HG03565 (cell line): ENCODE results near the gene CELF5.
"Not testable (repeated sequence)": the region's sequence is repeated elsewhere in the genome, so short reads cannot be mapped to it uniquely, and the experiment has no call there.

Experiments used
- ATAC-seq: cut with Tn5 transposase; IDR thresholded peaks from one replicate; pipeline ENCODE4 v1.9.1; 2021; ENCODE audit warnings: mild to moderate bottlenecking, moderate library complexity; ENCODE audit not compliant: unreplicated experiment

CELF5 gene

DNA sequence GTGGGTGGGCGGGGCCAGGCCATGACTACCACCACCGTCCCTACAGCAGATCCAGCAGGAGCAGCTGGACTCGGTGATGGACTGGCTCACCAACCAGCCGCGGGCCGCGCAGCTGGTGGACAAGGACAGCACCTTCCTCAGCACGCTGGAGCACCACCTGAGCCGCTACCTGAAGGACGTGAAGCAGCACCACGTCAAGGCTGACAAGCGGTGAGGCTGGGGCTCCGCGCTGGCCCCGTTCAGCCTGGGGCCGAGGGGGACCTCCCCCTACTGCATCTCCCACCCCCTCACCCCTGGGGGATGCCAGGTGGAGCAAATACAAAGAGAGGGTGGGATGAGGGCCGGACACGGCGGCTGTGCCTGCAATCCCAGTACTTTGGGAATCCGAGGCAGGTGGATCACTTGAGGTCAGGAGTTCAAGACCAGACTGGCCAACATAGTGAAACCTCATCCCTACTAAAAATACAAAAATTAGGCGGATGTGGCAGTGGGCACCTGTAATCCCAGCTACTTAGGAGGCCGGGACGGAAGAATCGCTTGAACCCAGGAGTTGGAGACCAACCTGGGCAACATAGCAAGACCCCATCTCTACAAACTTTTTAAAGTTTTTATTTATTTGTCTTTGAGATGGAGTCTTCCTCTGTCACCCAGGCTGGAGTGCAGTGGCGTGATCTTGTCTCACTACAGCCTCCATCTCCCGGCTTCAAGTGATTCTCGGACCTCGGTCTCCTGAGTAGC is 18.1 kb upstream of the CELF5 start:
- ATAC-seq: no peak

DNA sequence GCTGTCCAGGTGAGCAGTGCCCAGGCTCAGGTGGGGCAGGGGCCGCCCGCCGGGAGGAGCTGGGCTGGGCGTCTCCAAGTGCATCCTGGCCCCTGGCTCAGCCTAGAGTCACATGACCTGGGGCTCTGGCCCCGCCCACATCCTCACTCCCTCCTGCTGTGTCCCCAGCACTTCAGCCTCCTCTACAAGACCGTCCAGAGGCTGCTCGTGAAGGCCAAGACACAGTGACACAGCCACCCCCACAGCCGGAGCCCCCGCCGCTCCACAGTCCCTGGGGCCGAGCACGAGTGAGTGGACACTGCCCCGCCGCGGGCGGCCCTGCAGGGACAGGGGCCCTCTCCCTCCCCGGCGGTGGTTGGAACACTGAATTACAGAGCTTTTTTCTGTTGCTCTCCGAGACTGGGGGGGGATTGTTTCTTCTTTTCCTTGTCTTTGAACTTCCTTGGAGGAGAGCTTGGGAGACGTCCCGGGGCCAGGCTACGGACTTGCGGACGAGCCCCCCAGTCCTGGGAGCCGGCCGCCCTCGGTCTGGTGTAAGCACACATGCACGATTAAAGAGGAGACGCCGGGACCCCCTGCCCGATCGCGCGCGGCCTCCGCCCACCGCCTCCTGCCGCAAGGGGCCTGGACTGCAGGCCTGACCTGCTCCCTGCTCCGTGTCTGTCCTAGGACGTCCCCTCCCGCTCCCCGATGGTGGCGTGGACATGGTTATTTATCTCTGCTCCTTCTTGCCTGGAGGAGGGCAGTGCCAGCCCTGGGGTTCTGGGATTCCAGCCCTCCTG is 16.8 kb upstream of the CELF5 start:
- no peak for ATAC-seq

DNA sequence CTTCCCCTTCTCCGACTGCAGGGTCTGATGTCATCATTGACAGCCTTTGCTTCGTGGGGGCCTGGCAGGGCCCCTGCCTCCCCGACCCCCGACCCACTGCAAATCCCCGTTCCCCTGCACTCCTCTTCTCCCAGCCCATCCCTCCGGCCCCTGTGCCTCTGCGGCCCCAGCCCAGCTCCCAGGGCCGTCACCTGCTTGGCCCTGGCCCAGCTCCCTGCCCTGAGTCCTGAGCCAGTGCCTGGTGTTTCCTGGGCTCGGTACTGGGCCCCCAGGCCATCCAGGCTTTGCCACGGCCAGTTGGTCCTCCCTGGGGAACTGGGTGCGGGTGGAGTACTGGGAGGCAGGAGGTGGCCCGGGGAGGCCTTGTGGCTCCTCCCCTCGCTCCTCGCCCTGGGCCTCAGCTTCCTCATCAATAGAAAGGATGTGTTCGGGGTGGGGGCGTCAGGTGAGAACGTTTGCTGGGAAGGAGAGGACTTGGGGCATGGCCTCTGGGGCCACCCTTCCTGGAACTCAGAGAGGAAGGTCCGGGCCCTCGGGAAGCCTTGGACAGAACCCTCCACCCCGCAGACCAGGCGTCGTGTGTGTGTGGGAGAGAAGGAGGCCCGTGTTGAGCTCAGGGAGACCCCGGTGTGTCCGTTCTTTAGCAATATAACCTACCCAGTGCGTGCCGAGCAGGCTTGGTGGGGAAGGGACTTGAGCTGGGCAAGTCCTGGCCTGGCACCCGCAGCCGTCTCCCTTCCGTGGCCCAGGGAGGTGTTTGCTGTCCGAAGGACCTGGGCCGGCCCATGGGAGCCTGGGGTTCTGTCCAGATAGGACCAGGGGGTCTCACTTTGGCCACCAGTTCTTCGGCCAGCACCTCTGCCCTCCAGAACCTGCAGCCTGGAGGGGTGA is 15.9 kb upstream of the CELF5 start:
- ATAC-seq: no peak

DNA sequence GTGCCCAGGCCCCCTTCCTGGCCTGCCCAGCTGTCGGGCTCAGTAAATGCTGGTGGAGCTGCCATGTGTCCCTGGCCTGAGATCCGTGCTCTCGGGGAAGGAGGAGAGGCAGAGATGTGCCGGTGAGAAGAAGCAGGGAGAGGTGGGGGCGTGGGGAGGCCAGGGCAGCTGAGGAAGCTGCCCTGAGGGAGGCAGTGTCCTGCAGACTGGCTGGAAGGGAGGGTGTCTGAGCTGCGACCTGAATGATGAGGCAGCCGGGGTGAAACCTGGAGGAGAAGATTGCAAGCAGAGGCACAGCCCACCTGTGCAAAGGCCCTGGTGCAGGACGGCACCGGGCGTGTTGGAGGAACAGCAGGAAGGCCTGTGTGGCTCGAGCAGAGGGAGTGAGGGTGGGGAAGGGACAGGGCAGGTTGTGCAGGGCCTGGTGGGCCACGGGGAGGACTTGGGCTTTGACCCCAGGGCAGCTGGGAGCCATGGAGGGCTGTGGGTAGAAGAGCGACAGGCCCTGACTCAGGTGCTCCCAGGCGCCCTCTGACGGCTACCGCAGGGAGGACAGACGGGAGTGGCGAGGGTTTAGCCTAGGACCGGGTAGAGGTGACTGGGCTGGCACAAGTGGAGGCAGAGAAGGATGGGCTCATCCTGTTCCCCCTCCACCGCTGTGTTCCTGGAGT is 14.0 kb upstream of the CELF5 start:
- ATAC-seq: no peak

DNA sequence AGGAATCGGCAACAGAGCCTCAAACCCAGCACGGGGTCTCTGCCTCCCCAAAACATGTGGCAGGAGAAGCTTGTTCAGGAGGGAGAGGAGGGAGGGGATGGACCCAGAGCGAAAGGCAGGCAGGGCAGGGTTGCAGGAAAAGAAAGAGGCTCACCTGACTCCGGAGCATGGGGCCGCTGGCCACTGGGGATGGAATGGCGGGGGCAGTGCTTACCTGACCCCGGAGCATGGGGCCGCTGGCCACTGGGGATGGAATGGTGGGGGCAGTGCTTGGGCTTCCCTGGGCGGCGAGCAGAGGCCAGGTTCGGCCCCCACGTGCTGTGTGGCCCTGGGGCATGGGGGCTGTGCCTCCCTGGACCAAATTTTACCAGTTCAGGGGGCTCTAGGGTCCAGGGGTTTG is 13.3 kb upstream of the CELF5 start:
- no peak for ATAC-seq

DNA sequence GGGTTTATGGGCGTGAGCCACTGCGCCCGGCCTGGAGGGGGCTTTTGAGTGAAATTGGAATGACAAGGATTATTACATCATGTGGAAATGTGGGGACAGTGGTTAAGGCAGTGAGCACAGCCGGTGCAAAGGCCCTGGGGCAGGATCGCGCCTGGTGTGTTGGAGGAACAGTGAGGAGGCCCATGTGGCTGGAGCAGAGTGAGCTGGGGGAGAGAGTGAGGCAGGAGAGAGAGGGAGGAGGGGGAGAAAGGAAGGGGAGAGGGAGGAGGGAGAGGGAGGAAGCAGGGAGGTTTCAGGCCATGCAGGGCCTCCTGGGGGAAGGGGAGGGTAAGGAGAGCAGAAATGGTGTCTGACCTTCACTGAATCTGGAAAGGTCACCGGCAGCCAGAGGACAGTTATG is 11.3 kb upstream of the CELF5 start:
- no peak for ATAC-seq

DNA sequence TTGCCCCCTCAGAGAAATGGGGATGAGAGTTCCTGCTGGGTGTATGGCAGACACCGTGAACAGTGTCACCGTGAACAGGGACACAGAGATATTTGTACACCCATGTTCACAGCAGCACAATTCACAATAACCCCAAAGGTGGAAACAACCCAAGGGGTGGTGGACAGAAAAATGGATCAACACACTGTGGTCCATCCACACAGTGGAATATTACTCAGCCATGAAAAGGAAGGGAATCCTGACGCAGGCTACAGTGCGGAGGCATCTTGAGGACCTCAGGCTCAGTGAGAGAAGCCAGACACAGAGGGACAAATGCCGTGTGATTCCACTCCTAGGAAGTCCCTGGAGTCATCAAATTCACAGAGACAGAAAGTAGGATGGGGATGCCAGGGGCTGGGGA is 7.6 kb upstream of the CELF5 start:
- no peak for ATAC-seq

DNA sequence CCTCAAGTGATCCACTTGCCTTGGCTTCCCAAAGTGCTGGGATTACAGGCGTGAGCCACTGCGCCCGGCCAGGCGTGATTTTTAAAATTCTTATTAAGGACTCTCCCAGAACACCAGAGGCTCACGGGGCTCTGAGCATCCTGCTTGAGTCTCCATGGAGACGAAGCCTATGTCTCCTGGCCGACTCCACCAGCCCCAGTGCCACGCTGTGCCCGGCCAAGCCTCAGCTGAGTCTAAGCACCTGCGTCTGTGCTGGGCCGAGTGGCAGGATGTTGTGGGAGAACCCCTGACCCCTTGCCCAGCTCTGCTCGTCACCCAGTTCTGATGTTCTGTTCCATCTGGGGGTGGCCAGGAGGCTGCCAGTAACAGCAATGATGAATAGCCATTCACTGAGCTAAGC is 3.9 kb upstream of the CELF5 start:
- no peak for ATAC-seq

DNA sequence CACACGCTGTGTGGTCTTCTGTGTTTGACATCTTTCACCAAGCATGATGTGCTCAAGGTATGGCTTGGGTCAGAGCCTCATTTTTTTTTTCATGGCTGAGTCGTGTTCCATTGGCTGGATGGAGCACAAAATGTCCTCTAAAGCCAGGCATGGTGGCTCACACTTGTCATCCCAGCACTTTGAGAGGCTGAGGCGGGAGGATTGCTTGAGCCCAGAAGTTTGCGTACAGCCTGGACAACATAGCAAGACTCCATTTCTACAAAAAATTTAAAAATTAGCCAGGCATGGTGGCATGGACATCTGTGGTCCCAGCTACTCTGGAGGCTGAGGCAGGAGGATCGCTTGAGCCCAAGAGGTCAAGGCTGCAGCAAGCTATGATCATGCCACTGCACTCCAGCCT is 2.9 kb upstream of the CELF5 start:
- ATAC-seq: not testable (repeated sequence)

DNA sequence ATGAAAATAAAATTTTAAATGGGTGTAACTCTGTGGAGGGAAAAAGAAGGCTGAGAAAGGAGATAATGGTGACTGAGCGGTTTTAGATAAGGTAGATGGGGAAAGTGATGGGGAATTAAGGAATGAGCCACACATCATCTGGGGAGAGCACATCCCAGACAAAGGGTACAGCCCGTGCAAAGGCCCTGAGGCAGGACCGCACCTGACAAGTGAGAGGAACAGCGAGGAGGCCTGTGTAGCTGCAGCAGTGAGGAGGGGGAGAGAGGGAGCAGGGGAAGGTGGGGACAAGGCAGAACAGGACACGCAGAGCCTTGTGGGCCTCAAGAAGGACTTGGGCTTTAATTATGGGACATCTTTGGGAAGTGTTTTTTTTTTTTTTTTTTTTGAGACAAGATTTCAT is 1.8 kb upstream of the CELF5 start:
- no peak for ATAC-seq

DNA sequence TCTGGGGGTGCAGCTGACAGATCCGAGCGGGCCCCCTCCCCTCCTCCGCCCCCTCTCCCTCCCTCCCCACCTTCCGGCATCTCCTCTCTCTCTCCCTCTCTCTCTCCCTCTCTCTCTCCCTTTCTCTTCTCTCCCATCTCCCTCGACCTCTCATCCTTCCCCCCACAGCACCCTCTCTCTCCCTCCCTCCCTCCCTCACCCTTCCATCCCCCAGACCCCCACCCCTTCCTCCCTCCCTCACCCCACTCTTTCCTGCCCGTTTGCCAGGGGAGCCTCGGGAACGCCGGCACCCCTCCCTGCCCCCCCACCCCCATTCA is 666 bp downstream of the CELF5 start:
- no peak for ATAC-seq

DNA sequence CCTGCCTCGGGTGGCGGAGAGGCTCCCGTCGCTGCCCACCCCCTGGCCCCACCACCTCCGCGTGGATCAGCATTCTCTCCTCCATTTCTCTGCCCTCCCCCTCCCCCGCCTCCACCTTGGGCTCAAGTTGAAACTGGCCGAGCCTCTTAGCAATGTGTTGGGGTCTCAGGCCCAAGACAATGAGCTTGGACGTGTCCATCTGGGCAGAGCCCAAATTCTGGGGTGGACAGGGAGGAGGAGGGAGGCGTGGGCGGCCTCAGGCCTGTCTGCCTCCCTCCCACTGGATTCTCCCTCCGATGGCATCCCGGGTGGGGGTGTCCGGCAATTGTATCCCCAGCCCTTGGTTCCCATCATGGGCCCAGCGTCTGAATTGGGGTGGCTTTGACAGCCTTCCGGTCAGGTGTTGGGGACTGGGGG is 1.2 kb downstream of the CELF5 start:
- no peak for ATAC-seq

DNA sequence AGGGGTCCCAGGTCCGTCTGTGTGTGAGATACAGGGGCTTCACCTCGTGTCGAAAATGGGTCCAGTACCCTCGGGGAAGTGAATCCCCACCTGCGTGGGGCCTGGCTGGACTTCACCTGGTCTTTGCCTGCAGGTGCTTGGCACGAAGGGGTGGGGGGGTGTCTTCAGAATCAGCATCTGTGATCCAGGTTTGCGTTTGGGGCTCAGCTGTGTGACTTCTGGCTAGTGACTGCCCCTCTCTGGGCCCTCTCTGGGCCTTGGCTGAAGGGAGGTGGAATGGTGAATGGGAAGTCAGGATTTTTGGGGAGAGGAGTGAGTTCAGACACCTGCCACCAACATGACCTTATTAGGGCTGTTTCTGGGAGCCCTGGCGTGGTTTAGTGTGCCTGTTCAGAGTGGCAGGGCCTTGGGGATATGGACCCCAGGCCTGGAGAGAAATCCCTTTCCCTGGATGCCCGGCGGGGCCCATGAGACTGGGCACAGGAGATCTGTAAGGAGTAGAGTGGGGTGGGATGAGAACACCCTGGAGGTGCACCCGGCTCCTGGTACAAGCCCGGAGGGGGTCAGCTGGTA is 2.7 kb downstream of the CELF5 start:
- no peak for ATAC-seq

DNA sequence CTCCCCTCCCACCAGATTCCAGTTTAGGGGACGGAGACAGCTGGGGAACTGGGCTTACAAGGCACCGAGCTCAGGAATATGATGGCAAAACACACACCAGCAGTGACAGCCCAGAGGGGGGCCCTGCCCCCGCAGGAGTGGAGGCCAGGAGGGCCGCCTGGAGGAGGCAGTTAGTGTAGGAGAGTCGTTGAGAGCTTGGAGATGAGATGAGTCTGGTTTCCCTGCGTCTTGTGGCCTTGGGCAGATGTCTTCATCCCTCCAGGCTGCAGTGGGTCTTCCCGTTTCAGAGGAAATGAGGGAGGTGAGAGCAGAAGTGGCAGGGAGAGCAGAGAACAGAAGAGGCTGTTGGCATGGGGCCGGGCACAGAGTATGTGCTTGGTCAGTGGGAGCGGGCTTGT is 4.9 kb downstream of the CELF5 start:
- ATAC-seq: no peak

DNA sequence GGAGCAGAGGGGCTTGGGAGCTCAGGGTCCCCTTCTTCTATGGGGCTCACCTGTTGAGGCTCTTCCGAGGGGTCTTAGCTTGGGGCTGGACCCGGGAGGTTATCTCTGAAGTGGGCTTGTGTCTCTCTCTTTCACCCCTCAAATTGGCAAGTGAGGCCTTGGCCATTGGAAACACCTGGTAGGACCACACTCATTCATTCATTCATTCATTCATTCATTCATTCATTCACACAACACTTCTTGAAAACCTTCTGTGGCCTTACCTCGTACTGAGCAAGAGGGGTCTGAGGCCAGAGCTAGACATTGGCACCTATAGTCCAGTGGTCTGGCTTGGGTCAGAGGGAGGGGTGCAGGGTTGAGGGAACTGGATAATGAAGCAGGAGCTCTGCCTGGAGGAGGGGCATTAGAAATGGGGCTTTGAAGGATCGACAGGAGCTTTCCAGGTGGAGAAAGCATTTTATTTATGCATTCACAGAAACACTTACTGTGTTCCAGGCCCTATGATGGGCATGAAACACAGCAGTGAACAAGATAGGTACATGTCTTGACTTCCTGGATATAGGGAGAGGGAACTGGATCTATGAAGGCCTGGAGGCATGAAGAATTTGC is 5.5 kb downstream of the CELF5 start:
- no peak for ATAC-seq

DNA sequence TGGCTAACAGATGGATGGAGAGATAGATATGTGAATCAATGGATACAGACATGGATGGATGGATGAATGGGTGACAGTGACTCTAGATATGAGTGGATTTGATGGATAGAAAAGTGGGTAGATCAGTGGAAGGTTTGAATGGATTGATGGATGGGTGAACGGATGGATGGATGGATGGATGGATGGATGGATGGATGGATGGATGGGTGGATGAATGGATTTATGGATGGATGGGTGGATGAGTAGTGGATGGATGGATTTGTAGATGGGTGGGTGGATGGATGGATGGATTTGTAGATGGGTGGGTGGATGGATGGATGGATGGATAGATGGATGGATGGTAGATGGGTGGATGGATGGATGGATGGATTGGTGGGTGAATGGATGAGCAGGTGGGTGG is 6.8 kb downstream of the CELF5 start:
- no peak for ATAC-seq

DNA sequence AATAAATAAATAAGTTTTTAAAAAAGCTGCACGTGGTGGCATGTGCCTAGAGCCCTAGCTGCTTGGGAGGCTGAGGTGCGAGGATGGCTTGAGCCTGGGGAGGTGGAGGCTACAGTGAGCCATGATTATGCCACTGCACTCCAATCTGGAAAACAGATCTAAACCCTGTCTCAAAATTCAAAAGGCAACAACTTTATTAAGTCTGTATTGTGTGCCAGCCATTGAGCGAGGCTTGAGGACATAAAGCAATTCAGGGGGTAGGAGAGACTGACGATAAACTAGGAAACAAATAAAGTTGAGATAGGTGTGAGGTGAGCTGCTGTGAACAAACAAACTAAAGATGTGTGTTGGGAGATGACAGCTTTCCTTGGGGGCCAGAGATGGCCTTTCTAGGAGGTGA is 8.7 kb downstream of the CELF5 start:
- no peak for ATAC-seq

DNA sequence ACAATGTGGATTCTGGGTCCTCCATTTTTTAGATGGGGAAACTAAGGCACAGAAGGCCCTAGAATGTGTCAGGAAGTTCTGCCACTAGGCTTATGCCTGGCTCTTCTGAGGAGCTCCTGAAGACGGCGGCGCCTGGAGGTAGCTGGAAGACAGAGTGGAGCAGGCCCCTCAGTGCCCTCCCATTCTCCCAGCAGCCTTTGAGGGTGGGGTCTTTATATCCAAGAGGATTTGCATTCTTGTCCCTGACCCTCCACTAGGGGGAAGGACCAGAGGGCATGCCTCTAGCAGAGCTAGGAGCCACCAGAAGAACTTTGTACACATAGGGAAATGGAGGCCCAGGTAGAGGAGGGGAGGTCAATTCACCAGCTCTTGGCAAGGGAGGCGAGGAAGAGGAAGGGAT is 9.4 kb downstream of the CELF5 start:
- ATAC-seq: no peak

DNA sequence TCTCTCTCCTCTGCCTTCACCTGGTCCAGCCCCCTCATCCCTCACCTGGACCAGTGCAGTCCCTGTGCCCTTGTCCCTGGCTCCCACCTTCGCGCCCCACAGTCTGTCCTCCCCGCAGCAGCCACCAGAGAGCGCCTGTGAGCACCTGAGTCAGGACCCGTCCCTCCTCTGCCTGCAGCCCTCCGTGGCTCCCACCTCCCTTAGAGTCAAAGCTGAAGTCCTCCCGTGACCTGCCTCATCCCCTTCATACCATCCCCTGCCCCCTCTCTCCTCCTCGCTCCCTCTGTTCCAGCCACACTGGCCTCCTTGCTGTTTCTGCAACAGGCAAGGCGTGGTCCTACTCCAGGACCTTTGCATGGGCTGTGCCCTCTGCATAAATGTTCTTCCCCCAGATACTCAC is 10.3 kb downstream of the CELF5 start:
- no peak for ATAC-seq

DNA sequence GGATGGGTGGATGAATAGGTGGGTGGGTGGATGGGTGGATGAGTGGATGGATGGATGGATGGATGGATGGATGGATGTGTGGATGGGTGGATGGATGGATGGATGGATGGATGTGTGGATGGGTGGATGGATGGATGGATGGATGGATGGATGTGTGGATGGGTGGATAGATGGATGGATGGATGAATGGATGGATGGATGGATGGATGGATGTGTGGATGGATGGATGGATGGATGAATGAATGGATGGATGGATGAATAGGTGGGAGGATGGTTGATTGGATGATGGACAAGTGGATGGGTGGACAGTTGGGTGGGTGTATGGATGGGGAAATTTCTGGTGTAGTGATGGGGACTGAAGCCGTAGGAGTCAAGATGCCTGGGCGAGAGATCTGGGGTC is 11.1 kb downstream of the CELF5 start:
- not testable (repeated sequence) for ATAC-seq
